ENCODE measurements around the gene ZNF778. TPM values are rescaled to one million over a fixed set of nuclear protein-coding genes. Genes with fewer than 3 reads are reported as not detected.

ZNF778 gene
- total and polyA plus RNA-seq, 2 of the 13 experiments (the other 11 are each of a cell fraction or from before 2014, with no cell fraction given): 3.8 to 7.2 TPM

DNA sequence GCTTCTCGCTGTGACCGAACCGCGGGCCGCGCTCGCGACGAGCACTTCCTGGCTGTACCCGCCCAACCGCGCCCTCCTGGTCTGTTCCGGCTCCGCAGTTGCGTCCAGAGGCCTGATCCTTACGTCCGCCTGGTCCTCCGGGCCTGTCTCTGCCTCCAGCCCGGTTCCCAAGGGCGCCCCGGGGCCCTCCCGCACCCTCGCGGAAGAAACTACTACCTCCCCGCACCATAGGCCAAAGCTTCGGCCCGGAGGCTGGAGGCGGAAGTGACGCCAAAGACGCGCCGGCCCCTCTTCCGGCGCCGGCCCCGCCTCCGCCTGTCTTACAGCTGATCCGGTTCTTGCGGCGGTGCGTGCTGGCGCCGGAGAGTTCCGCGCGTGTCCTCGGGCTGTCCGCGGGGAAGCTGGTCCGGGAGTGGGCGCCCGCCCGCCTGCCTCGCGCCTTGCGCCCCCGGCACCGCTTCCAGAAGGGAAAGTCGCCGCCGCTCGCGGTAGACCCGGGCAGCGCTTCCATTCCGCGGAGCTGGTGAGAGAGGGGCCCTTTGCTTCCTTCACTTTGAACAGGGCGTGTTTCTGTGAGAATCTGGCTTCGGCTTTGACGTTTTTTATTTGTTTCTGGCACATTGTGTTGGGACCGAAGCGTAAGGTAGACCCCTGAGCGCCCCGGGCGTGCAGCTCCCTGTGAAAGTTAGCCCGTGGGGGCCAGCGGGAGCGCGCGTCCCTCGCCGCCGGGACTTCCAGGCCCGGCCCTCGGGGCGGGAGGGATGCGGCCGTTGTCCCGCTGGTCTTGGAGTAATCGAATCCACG lies at the start of gene ZNF778 (continued):
- TF ChIP-seq, protein P1, sequence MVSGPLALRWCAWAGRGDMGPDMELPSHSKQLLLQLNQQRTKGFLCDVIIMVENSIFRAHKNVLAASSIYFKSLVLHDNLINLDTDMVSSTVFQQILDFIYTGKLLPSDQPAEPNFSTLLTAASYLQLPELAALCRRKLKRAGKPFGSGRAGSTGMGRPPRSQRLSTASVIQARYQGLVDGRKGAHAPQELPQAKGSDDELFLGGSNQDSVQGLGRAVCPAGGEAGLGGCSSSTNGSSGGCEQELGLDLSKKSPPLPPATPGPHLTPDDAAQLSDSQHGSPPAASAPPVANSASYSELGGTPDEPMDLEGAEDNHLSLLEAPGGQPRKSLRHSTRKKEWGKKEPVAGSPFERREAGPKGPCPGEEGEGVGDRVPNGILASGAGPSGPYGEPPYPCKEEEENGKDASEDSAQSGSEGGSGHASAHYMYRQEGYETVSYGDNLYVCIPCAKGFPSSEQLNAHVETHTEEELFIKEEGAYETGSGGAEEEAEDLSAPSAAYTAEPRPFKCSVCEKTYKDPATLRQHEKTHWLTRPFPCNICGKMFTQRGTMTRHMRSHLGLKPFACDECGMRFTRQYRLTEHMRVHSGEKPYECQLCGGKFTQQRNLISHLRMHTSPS (CRISPR knock-in tag; IDR thresholded peaks at IDR 0.05; ENCODE audit: low read depth): no peak
- TF ChIP-seq, protein P2, sequence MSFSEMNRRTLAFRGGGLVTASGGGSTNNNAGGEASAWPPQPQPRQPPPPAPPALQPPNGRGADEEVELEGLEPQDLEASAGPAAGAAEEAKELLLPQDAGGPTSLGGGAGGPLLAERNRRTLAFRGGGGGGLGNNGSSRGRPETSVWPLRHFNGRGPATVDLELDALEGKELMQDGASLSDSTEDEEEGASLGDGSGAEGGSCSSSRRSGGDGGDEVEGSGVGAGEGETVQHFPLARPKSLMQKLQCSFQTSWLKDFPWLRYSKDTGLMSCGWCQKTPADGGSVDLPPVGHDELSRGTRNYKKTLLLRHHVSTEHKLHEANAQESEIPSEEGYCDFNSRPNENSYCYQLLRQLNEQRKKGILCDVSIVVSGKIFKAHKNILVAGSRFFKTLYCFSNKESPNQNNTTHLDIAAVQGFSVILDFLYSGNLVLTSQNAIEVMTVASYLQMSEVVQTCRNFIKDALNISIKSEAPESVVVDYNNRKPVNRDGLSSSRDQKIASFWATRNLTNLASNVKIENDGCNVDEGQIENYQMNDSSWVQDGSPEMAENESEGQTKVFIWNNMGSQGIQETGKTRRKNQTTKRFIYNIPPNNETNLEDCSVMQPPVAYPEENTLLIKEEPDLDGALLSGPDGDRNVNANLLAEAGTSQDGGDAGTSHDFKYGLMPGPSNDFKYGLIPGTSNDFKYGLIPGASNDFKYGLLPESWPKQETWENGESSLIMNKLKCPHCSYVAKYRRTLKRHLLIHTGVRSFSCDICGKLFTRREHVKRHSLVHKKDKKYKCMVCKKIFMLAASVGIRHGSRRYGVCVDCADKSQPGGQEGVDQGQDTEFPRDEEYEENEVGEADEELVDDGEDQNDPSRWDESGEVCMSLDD (CRISPR knock-in tag; IDR thresholded peaks at IDR 0.05; ENCODE audit: borderline replicate concordance): no peak
- peak; percentile 98 for TF ChIP-seq ZNF501 (CRISPR knock-in tag; IDR thresholded peaks at IDR 0.05)
- TF ChIP-seq NR1H2 (CRISPR knock-in tag; IDR thresholded peaks at IDR 0.05; ENCODE audit: borderline replicate concordance, low read depth): peak; percentile 91
- TF ChIP-seq ZNF83 (CRISPR knock-in tag; IDR thresholded peaks at IDR 0.05; ENCODE audit: borderline replicate concordance): peak; percentile 69
- peak; percentile 71 for TF ChIP-seq IRF2 (CRISPR knock-in tag; IDR thresholded peaks at IDR 0.05)
- TF ChIP-seq, protein P3, sequence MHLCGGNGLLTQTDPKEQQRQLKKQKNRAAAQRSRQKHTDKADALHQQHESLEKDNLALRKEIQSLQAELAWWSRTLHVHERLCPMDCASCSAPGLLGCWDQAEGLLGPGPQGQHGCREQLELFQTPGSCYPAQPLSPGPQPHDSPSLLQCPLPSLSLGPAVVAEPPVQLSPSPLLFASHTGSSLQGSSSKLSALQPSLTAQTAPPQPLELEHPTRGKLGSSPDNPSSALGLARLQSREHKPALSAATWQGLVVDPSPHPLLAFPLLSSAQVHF (CRISPR knock-in tag; IDR thresholded peaks at IDR 0.05): no peak
- TF ChIP-seq, protein P4, sequence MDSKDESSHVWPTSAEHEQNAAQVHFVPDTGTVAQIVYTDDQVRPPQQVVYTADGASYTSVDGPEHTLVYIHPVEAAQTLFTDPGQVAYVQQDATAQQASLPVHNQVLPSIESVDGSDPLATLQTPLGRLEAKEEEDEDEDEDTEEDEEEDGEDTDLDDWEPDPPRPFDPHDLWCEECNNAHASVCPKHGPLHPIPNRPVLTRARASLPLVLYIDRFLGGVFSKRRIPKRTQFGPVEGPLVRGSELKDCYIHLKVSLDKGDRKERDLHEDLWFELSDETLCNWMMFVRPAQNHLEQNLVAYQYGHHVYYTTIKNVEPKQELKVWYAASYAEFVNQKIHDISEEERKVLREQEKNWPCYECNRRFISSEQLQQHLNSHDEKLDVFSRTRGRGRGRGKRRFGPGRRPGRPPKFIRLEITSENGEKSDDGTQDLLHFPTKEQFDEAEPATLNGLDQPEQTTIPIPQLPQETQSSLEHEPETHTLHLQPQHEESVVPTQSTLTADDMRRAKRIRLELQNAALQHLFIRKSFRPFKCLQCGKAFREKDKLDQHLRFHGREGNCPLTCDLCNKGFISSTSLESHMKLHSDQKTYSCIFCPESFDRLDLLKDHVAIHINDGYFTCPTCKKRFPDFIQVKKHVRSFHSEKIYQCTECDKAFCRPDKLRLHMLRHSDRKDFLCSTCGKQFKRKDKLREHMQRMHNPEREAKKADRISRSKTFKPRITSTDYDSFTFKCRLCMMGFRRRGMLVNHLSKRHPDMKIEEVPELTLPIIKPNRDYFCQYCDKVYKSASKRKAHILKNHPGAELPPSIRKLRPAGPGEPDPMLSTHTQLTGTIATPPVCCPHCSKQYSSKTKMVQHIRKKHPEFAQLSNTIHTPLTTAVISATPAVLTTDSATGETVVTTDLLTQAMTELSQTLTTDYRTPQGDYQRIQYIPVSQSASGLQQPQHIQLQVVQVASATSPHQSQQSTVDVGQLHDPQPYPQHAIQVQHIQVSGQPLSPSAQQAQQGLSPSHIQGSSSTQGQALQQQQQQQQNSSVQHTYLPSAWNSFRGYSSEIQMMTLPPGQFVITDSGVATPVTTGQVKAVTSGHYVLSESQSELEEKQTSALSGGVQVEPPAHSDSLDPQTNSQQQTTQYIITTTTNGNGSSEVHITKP (CRISPR knock-in tag; IDR thresholded peaks at IDR 0.05; ENCODE audit: low read depth): no peak
- TF ChIP-seq, protein P5, sequence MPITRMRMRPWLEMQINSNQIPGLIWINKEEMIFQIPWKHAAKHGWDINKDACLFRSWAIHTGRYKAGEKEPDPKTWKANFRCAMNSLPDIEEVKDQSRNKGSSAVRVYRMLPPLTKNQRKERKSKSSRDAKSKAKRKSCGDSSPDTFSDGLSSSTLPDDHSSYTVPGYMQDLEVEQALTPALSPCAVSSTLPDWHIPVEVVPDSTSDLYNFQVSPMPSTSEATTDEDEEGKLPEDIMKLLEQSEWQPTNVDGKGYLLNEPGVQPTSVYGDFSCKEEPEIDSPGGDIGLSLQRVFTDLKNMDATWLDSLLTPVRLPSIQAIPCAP (CRISPR knock-in tag; IDR thresholded peaks at IDR 0.05; ENCODE audit: low read depth): 0 out of 2 replicates have a peak, but pooled peaks have one; percentile 26
- TF ChIP-seq, protein P6, sequence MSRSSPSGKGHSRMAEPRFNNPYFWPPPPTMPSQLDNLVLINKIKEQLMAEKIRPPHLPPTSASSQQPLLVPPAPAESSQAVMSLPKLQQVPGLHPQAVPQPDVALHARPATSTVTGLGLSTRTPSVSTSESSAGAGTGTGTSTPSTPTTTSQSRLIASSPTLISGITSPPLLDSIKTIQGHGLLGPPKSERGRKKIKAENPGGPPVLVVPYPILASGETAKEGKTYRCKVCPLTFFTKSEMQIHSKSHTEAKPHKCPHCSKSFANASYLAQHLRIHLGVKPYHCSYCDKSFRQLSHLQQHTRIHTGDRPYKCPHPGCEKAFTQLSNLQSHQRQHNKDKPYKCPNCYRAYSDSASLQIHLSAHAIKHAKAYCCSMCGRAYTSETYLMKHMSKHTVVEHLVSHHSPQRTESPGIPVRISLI (CRISPR knock-in tag; IDR thresholded peaks at IDR 0.05; ENCODE audit: borderline replicate concordance): no peak
- TF ChIP-seq PCBP2 (optimal IDR thresholded peaks at IDR 0.05; ENCODE audit: low read depth, low read length, poor library complexity, severe bottlenecking): no peak
- peak; percentile 85 for TF ChIP-seq CBFB (CRISPR knock-in tag; IDR thresholded peaks at IDR 0.05)
- peak; percentile 89 for TF ChIP-seq SP4 (CRISPR knock-in tag; IDR thresholded peaks at IDR 0.05)

All from HepG2 (cell line).